GM12891 (cell line): ENCODE measurements around the gene LAG3.

ENCODE experiments used
- POLR2A ChIP-seq: IDR thresholded peaks from 2 replicates; pipeline ENCODE4 v1.6.1; 2011; ENCODE audit warnings: low read depth, low read length, control low read depth
- POLR2AphosphoS5 ChIP-seq: IDR thresholded peaks from 2 replicates; pipeline ENCODE4 v1.6.1; 2011; ENCODE audit warnings: low read depth, low read length, control low read depth
- TAF1 ChIP-seq: IDR thresholded peaks from 2 replicates; pipeline ENCODE4 v1.6.1; 2011; ENCODE audit warnings: low read depth, low read length, control low read depth

- TF ChIP-seq POLR2A (no peak), TAF1 (no peak), POLR2AphosphoS5 (no peak)
Measured at GRCh38 chr12:6763380-6763779, 8.9 kb upstream of the LAG3 start.
